Measurements from ENCODE around the gene SLC30A5.

The SLC30A5 gene

DNA sequence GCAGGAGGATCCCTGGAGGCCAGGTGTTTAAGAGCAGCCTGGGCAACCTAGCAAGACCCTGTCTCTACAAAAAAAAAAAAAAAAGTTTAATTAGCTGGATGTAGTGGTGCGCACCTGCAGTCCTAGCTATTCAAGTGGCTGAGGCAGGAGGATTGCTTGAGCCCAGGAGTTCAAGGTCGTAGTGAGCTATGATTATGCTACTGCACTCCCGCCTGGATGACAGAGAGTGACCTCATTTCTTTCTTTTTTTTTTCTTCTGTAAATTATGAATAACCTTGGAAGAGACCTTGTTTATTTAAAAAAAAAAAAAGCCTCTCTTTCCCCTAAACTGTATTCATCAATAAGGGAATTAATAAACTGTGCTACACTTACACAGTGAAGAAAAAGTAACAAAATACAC lies 43.6 kb upstream of the SLC30A5 start:
- H3K36me3 ChIP-seq (ENCODE audit: control insufficient read depth in 4 of 4, insufficient read depth in 4 of 4, low read length in 3 of 4) = no peaks in the 10 kb centered on the region
- DNase-seq = no peak
- ChIA-PET POLR2A (no interaction called here), CTCF (interaction anchor here (1.1 kb wide), 2 partner anchors 43 to 797 kb away, joined by 3 read pairs; partner anchors contain the start of gene SLC30A5)
- no peak overlapping the region for H3K4me3 ChIP-seq (ENCODE audit: control insufficient read depth in 1 of 7, extremely low read depth in 1 of 7, insufficient read depth in 4 of 7, low read depth in 2 of 7, low read length in 6 of 7)
- WGBS (ENCODE audit: insufficient coverage) = no CpG with 5 or more reads among the region's 3 CpGs
- H3K4me1 ChIP-seq (ENCODE audit: control extremely low read depth in 1 of 4, control insufficient read depth in 4 of 4, insufficient read depth in 4 of 4, low read length in 3 of 4) = peaks cover 0 to 5% (median 0%) of the 10 kb centered on the region in 4 experiments
- no peak overlapping the region for H3K27ac ChIP-seq (ENCODE audit: insufficient read depth in 1 of 2, low read depth in 1 of 2, low read length in 2 of 2, poor library complexity in 1 of 2, severe bottlenecking in 2 of 2)
- H3K9me3 ChIP-seq (ENCODE audit: control extremely low read depth in 1 of 5, control insufficient read depth in 4 of 5, insufficient read depth in 2 of 5, low read depth in 1 of 5, low read length in 4 of 5) = no peaks in the 10 kb centered on the region
- H3K27me3 ChIP-seq (replicated peaks in 2 of 5; ENCODE audit: control insufficient read depth in 4 of 5, insufficient read depth in 5 of 5, low read length in 4 of 5) = no peaks in the 10 kb centered on the region

DNA sequence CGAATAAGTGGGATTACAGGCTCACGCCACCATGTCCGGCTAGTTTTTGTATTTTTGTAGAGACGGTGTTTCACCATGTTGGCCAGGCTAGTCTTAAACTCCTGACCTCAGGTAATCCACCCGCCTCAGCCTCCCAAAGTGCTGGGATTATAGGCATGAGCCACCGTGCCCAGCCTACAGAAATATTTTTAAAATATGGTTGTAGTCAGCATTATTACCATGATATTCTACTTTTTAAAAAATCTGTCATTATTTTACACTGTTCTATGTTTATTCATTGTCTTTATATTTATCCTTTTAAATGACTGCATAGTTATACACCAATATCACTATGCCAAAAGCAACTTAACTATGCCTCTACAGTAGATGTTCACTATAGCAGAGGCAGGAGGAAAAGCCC lies 41.6 kb upstream of the SLC30A5 start:
- H3K36me3 ChIP-seq (ENCODE audit: control insufficient read depth in 4 of 4, insufficient read depth in 4 of 4, low read length in 3 of 4) = no peaks in the 10 kb centered on the region
- no peak for DNase-seq
- no peak overlapping the region for H3K27ac ChIP-seq (ENCODE audit: insufficient read depth in 1 of 2, low read depth in 1 of 2, low read length in 2 of 2, poor library complexity in 1 of 2, severe bottlenecking in 2 of 2)
- 100% methylated on average over 2 of the region's 6 CpGs for WGBS (ENCODE audit: insufficient coverage)
- no peaks in the 10 kb centered on the region for H3K27me3 ChIP-seq (replicated peaks in 2 of 5; ENCODE audit: control insufficient read depth in 4 of 5, insufficient read depth in 5 of 5, low read length in 4 of 5)
- H3K9me3 ChIP-seq (ENCODE audit: control extremely low read depth in 1 of 5, control insufficient read depth in 4 of 5, insufficient read depth in 2 of 5, low read depth in 1 of 5, low read length in 4 of 5) = no peaks in the 10 kb centered on the region
- ChIA-PET CTCF (no interaction called here), POLR2A (no interaction called here)
- H3K4me3 ChIP-seq (ENCODE audit: control insufficient read depth in 1 of 7, extremely low read depth in 1 of 7, insufficient read depth in 4 of 7, low read depth in 2 of 7, low read length in 6 of 7) = no peak overlapping the region
- H3K4me1 ChIP-seq (ENCODE audit: control extremely low read depth in 1 of 4, control insufficient read depth in 4 of 4, insufficient read depth in 4 of 4, low read length in 3 of 4) = no peaks in the 10 kb centered on the region

DNA sequence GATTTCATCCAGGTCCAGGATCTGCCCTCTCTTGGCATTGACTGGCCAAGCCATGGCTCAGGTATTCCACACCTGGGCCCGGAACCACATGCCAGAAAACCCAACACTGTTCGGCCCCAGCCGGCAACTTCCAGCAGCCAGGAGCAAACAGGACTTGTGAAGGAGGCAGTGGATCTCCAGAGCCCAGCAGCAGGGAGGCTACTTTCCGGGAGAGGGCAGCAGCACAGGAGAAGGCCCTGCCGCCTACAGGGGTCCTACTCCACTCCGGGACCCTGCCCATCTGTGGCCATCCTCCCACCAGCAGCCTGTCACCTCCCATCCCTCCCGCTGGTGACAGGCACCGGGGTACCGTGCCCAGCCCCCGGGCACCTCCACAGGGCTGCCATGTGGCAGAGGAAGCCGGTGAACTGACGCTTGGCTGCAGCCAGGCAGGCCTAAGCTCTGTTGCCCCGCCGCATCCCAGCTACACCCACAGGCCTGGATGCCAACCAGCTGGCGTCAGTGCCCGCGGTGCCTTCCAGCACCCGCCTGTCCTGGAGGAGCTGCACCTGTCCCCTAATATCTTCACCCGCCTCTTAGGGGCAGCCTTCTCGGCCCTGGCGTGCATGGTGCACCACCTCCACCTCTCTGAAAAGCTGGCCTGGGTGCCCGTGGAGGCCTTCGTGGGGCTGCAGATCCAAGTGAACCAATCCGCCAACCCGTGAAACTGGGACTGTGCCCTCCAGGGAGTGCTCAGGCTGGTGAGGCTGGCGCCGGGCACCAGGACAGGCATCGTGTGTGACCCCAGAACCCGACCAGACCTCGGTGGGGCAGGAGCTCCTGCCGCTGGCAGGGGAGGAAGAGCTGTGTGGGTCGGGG lies 18.9 kb upstream of the SLC30A5 start:
- no peak overlapping the region for H3K4me3 ChIP-seq (ENCODE audit: control insufficient read depth in 1 of 7, extremely low read depth in 1 of 7, insufficient read depth in 4 of 7, low read depth in 2 of 7, low read length in 6 of 7)
- peaks cover 0 to 8% (median 3%) of the 10 kb centered on the region in 4 experiments for H3K4me1 ChIP-seq (ENCODE audit: control extremely low read depth in 1 of 4, control insufficient read depth in 4 of 4, insufficient read depth in 4 of 4, low read length in 3 of 4)
- DNase-seq = no peak
- POLR2A ChIA-PET = no interaction called here
- no peaks in the 10 kb centered on the region for H3K36me3 ChIP-seq (ENCODE audit: control insufficient read depth in 4 of 4, insufficient read depth in 4 of 4, low read length in 3 of 4)
- 99% methylated on average over 31 of the region's 32 CpGs for WGBS (ENCODE audit: insufficient coverage)
- H3K27ac ChIP-seq (ENCODE audit: insufficient read depth in 1 of 2, low read depth in 1 of 2, low read length in 2 of 2, poor library complexity in 1 of 2, severe bottlenecking in 2 of 2) = no peak overlapping the region
- H3K27me3 ChIP-seq (replicated peaks in 2 of 5; ENCODE audit: control insufficient read depth in 4 of 5, insufficient read depth in 5 of 5, low read length in 4 of 5) = no peaks in the 10 kb centered on the region
- CTCF ChIA-PET = interaction anchor here (1.6 kb wide), 1 partner anchor 19 kb away, joined by 3 read pairs; the partner anchor contains the start of gene SLC30A5
- H3K9me3 ChIP-seq (ENCODE audit: control extremely low read depth in 1 of 5, control insufficient read depth in 4 of 5, insufficient read depth in 2 of 5, low read depth in 1 of 5, low read length in 4 of 5) = no peaks in the 10 kb centered on the region

DNA sequence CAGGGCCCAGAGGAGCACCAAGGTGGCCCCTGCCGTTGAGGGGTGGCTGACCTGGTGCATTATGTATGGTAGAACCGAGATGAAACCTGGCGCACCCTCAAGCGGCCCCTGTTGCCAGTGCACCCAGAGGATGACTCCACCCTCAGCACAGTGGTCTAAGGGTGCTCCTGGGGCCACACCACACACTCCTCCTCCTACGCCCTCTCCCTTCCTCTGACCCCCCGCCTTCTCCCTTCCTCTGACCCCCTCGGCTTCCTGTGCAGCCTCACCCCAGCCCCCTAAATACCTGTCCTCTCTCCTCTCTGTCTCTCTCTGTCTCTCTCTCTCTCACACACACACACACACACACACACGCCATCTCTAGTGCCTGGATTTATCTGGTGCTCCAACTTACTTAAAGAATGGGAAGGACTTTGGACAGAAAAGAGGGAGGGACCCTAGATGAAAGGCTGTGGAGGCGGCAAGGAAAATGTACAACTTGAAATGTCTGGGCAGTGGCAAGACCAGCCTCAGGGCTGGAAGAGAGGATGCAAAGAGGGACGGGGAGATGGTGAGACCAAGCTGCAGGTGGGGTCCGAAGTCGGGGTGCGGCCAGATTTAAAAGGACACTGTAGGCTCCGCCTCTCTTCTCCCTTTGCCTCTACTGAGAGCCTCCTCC lies 18.2 kb upstream of the SLC30A5 start:
- H3K4me1 ChIP-seq (ENCODE audit: control extremely low read depth in 1 of 4, control insufficient read depth in 4 of 4, insufficient read depth in 4 of 4, low read length in 3 of 4) = peaks cover 0 to 8% (median 3%) of the 10 kb centered on the region in 4 experiments
- no peak overlapping the region for H3K27ac ChIP-seq (ENCODE audit: insufficient read depth in 1 of 2, low read depth in 1 of 2, low read length in 2 of 2, poor library complexity in 1 of 2, severe bottlenecking in 2 of 2)
- peak overlapping the region in 1 of 7 experiments; percentile 28 for H3K4me3 ChIP-seq (ENCODE audit: control insufficient read depth in 1 of 7, extremely low read depth in 1 of 7, insufficient read depth in 4 of 7, low read depth in 2 of 7, low read length in 6 of 7)
- POLR2A ChIA-PET = no interaction called here
- no peaks in the 10 kb centered on the region for H3K27me3 ChIP-seq (replicated peaks in 2 of 5; ENCODE audit: control insufficient read depth in 4 of 5, insufficient read depth in 5 of 5, low read length in 4 of 5)
- H3K36me3 ChIP-seq (ENCODE audit: control insufficient read depth in 4 of 4, insufficient read depth in 4 of 4, low read length in 3 of 4) = no peaks in the 10 kb centered on the region
- CTCF ChIA-PET = interaction anchor here (1.0 kb wide), 1 partner anchor 14 kb away, joined by 4 read pairs; no protein-coding TSS in a partner anchor
- H3K9me3 ChIP-seq (ENCODE audit: control extremely low read depth in 1 of 5, control insufficient read depth in 4 of 5, insufficient read depth in 2 of 5, low read depth in 1 of 5, low read length in 4 of 5) = no peaks in the 10 kb centered on the region
- 88% methylated on average over 9 of the region's 14 CpGs for WGBS (ENCODE audit: insufficient coverage)
- DNase-seq = no peak

DNA sequence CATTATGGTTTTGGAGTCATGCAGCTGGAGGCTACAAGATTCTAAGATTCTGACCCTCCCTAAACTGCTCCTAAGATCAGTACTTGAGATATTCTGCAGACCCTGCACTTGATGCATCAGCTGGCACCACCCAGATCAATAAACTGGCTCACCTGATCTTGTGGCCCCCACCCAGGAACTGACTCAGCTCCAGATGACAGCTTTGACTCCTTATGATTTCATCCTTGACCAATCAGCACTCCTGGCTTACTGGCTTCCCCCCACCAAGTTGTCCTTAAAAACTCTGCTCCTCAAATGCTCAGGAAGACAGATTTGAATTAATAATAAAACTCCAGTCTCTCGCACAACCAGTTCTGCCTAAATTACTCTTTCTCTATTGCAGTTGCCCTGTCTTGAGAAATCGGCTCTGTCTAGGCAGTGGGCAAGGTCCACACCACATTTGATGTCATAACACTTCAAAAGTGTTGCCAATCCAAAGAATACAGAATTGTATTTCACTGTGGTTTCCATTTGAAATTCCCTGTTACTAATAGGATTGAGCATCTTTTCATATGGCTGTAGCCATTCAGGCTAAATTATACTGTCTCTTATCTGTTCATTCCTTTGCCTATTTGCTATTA lies 14.8 kb upstream of the SLC30A5 start:
- H3K4me1 ChIP-seq (ENCODE audit: control extremely low read depth in 1 of 4, control insufficient read depth in 4 of 4, insufficient read depth in 4 of 4, low read length in 3 of 4) = peaks cover 0 to 16% (median 6%) of the 10 kb centered on the region in 4 experiments
- ChIA-PET CTCF (no interaction called here), POLR2A (no interaction called here)
- no peak overlapping the region for H3K4me3 ChIP-seq (ENCODE audit: control insufficient read depth in 1 of 7, extremely low read depth in 1 of 7, insufficient read depth in 4 of 7, low read depth in 2 of 7, low read length in 6 of 7)
- H3K9me3 ChIP-seq (ENCODE audit: control extremely low read depth in 1 of 5, control insufficient read depth in 4 of 5, insufficient read depth in 2 of 5, low read depth in 1 of 5, low read length in 4 of 5) = no peaks in the 10 kb centered on the region
- 94% methylated on average over 2 of the region's 2 CpGs for WGBS (ENCODE audit: insufficient coverage)
- H3K27me3 ChIP-seq (replicated peaks in 2 of 5; ENCODE audit: control insufficient read depth in 4 of 5, insufficient read depth in 5 of 5, low read length in 4 of 5) = no peaks in the 10 kb centered on the region
- DNase-seq = no peak
- H3K36me3 ChIP-seq (ENCODE audit: control insufficient read depth in 4 of 4, insufficient read depth in 4 of 4, low read length in 3 of 4) = no peaks in the 10 kb centered on the region
- H3K27ac ChIP-seq (ENCODE audit: insufficient read depth in 1 of 2, low read depth in 1 of 2, low read length in 2 of 2, poor library complexity in 1 of 2, severe bottlenecking in 2 of 2) = no peak overlapping the region

- Histone ChIP-seq H3K27me3 (replicated peaks in 2 of 5; ENCODE audit: control insufficient read depth in 4 of 5, insufficient read depth in 5 of 5, low read length in 4 of 5) (no peaks in the 10 kb centered on the region), H3K9me3 (ENCODE audit: control extremely low read depth in 1 of 5, control insufficient read depth in 4 of 5, insufficient read depth in 2 of 5, low read depth in 1 of 5, low read length in 4 of 5) (no peaks in the 10 kb centered on the region), H3K27ac (ENCODE audit: insufficient read depth in 1 of 2, low read depth in 1 of 2, low read length in 2 of 2, poor library complexity in 1 of 2, severe bottlenecking in 2 of 2) (no peak overlapping the region), H3K4me1 (ENCODE audit: control extremely low read depth in 1 of 4, control insufficient read depth in 4 of 4, insufficient read depth in 4 of 4, low read length in 3 of 4) (peaks cover 0 to 21% (median 6%) of the 10 kb centered on the region in 4 experiments), H3K36me3 (ENCODE audit: control insufficient read depth in 4 of 4, insufficient read depth in 4 of 4, low read length in 3 of 4) (no peaks in the 10 kb centered on the region), H3K4me3 (ENCODE audit: control insufficient read depth in 1 of 7, extremely low read depth in 1 of 7, insufficient read depth in 4 of 7, low read depth in 2 of 7, low read length in 6 of 7) (no peak overlapping the region)
- WGBS (ENCODE audit: insufficient coverage) = 100% methylated on average over 4 of the region's 6 CpGs
- ChIA-PET CTCF (no interaction called here), POLR2A (no interaction called here)
- no peak for DNase-seq
Measured at GRCh38 chr5:69079556-69079955, 14.3 kb upstream of the SLC30A5 start.

GRCh38 chr5:69083412-69083811 lies 10.4 kb upstream of the SLC30A5 start:
- POLR2A ChIA-PET = no interaction called here
- no peak for DNase-seq

More at GRCh38 chr5:69083412-69083811, 10.4 kb upstream of the SLC30A5 start:
- H3K4me3 ChIP-seq (ENCODE audit: control insufficient read depth in 1 of 7, extremely low read depth in 1 of 7, insufficient read depth in 4 of 7, low read depth in 2 of 7, low read length in 6 of 7) = no peak overlapping the region
- no peaks in the 10 kb centered on the region for H3K36me3 ChIP-seq (ENCODE audit: control insufficient read depth in 4 of 4, insufficient read depth in 4 of 4, low read length in 3 of 4)
- peaks cover 0 to 15% (median 3%) of the 10 kb centered on the region in 4 experiments for H3K4me1 ChIP-seq (ENCODE audit: control extremely low read depth in 1 of 4, control insufficient read depth in 4 of 4, insufficient read depth in 4 of 4, low read length in 3 of 4)
- CTCF ChIA-PET = interaction anchor here (1.4 to 2.2 kb wide), 2 partner anchors 10 to 40 kb away, joined by 4 to 17 read pairs; partner anchors contain the start of gene SLC30A5
- H3K27ac ChIP-seq (ENCODE audit: insufficient read depth in 1 of 2, low read depth in 1 of 2, low read length in 2 of 2, poor library complexity in 1 of 2, severe bottlenecking in 2 of 2) = no peak overlapping the region
- no peaks in the 10 kb centered on the region for H3K27me3 ChIP-seq (replicated peaks in 2 of 5; ENCODE audit: control insufficient read depth in 4 of 5, insufficient read depth in 5 of 5, low read length in 4 of 5)
- no peaks in the 10 kb centered on the region for H3K9me3 ChIP-seq (ENCODE audit: control extremely low read depth in 1 of 5, control insufficient read depth in 4 of 5, insufficient read depth in 2 of 5, low read depth in 1 of 5, low read length in 4 of 5)
